Activated CD8-positive, alpha-beta memory T cell treated with anti-CD3 and anti-CD28 coated beads for 1 hour (primary cell): Measurements from ENCODE around the gene DYNC1I2.
"Not testable (repeated sequence)": the region's sequence is repeated elsewhere in the genome, so short reads cannot be mapped to it uniquely, and the experiment has no call there.

Experiments
- DNase-seq, 2 donors: peaks; one replicate each; pipeline ENCODE4 v3.0.0-alpha.2; 2020; ENCODE audit warnings: low read depth in 1 of 2; ENCODE audit errors: extremely low read depth in 1 of 2

Gene DYNC1I2

DNA sequence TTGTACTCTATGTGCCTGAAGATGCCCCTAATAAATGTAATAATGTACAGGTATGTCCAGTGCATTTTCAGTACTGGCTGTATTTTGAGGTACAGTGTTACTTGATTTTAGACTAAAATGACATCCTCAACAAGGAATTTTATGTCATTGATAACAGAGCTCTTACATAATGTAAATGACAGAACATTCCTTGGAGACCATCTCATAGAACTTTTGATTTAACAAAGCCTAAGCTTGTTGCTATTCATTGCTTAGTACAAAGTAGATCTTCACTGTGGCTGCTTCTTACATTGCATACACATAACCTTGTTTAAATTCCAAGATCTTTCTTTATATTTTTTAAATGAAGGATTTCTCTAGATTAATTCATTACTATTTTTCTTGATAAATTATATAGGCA, 24.1 kb downstream of the DYNC1I2 start:
- DNase-seq = no peak

DNA sequence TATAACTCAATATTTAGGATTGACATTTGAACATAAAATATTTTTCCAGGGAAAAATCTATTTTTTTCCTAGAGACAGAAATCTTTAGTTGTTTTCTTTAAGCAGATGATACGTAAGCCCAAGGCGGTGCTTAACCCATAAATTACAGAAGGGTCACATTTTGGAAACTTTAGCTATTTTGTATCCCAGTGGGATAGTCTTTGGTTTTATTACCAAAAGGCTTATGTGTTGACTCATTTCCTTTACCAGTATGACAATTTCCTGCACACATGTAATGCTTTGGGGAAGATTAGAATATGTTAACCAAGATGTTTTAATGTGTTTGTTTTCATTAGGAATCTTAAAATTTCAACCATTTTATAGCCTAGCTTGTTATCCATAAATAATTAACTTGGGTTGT, 24.8 kb downstream of the DYNC1I2 start:
- DNase-seq = no peak

DNA sequence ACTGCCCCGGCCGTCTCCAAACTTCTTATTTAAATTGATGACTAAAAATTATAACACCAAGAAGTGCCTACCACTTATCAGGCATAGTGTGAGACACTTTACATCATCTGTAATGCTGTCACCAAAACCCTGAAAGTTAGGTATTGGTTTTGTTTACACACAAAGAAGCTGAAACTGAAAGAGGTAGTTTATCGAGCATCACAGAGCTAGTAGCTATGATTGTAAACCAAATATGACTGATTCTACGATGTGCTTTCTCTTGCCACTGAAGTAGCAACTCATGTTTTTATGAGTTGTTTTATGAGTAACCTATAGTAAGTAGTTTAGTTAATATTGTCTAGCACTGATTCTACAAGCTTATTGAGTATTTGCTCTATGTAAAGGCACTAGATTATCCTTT, 31.5 kb downstream of the DYNC1I2 start:
- DNase-seq = no peak

DNA sequence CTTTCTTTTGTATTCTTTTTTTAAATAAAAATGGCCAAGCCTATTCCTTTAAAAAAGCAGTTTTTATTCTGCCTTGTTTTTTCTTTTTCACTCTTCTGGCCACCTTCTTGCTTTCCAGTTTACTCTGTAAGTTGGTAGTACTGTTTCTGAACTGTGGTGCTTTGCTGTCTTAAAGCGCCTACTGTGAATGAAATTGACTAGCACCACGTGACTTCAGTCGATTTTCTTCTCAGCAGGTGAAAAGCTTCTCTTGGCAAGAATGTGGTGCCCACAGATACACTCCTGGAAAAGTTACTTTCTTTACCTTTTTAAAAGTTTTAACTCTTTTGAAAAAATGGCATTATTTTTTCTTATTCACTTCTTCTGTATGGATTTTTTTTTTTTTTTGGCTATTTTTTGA, 32.4 kb downstream of the DYNC1I2 start:
- no peak for DNase-seq

DNA sequence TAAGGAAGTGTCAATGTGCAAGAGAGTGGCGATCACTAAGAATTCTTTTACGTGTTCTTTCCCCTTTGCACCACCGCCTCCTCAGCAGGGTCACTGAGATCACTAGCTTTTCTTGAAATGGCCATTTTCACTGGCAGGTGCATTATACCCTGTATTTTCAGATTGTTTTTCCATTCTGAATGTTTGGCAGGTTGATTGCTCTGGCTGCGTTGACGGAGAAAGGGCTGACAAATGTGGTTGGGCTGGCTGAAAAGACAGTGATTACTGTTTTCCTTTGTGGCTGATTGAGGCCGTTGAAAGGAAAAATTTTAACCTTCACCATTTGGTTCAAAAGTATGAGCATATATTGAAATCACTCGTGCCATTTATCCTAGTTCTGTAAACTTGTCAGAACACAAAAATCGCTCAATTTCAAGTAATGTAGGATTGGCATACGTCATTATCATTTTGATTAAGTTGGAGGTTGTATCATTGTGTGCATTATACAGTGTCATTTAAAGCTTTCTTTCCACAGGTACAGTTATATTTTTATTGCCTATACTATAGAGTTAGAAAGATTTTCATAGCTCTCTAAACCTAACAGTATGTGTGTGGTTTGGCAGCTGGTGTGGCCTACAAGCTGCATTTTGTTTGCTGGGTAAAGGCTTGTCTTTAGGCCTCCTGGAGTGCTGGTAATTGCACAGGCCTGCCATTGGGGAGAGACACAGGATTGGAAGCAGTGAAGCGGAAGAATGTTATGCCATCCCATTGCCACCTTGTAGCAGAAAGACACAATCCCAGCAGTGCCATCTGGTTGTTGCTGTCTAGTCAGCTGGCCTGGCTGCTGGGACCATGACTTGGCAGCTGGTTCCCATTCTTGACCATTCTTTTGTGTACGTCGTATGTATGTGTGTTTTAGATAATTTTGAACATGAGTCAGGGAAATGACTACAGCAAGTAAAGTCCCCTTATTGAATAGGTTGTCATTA, 36.7 kb downstream of the DYNC1I2 start:
- no peak for DNase-seq

DNA sequence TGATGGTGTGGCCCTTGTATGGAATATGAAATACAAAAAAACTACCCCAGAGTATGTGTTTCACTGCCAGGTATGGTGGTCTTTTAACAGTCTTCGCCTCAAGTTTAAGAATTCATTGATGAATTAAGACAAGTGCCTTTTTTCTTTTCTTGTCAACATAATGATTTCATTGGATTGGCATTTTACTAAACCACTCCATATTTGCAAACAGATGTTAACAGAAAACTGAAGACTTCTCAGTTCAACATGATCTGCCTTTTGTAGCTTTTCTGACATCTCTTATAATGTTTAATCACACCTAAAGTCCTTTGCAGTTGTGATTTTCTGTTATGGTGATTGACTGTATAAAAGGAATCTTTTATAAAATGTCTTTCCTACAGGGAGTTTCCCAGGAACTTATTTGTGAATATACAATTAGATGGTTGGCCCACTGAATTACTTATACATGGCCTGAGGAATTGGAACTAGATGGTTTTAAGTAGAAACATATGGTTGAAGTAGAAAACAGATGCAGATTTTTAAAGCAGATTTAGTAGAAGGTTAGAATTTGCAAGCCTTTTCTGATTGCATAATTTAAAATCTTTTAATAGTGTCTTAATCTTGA, 39.7 kb downstream of the DYNC1I2 start:
- DNase-seq = no peak

DNA sequence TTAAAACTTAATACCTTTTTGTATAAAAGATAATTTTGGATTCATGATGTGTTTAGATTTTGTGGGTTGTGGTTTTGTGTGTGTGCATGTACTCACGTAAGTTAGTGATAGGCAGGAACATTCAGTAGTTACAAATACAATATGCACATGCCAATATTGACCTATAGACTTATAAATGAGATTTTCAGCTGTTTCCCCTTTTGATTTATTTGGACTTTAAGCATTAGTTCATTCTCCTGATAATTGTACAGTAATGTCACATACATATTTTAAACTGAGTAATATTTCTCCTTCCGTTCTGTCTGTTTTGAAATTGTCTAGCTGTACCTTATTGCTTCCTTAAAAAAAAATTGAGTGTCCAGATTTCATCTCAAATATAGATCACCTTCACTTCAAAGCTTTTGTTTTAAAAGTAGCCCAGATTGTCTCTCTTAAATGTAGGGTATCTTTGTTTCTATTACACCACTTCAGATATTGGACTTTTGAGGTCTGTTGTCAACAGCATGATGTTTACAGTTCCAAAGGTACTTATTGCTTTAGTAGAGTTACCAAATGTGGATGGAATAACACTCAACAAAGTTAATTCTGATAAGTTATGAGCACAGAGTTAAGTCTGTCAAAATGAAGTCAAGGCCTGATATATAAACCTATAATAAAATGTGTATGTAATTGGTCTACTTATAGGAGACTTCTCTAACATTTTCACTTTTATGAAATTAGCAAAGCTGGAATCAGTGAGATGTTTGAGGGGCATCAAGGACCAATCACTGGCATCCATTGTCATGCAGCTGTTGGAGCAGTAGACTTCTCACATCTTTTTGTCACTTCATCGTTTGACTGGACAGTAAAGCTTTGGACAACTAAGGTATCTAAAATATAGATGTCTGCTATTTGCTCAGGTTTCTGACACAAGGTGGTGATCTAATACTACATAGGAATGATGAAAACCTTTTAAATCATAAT, 42.0 kb downstream of the DYNC1I2 start:
- DNase-seq = no peak

DNA sequence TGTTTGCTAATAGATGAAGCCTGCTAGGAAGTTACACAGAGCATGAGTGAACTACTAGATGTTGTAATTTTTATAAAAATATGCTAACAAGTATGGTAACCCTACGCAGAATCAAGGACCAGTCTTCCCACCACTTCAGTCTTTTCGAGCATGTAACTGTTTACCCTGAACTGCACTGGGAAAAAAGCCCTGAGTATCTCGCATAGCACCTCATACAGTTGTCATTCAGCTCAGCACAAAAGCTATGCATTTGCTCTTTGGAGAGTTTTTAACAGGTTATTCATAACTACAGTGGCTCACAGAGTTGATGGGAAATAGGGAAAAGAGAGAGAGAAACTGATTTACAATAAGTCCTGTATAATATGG, 42.7 kb downstream of the DYNC1I2 start:
- DNase-seq = no peak

DNA sequence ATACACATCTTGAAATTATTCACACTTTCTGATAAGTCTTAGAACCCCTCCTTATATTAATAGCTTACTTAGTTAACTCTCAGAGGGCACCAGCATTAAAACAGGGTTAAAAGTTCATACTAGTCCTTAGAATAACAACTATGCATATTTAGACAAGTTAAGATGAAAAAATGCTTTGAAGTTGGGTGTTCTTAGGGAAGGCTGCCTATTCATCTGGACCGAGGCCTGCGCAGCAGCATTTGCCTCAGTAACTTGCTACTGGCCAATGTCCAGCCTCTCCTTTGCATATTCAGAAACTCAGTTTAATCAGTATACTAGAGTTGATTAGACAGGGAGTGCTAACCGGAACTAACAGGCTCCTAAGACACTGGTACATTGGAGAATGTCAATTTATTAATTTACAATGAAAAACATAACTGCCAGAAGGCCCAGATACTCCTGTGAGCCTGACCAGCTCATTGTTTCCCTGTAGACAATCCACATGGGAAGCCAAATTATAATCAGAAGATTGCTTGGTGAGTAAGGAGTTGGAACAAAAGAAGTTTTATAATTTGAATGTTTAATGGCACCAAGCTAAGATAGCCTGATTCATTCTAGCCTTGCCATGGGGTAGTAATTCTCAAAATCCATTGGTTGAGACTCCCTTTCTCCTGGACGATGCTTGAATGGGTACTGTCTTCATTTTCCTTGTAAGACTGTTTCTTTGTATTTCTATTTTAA, 48.9 kb downstream of the DYNC1I2 start:
- DNase-seq = no peak

DNA sequence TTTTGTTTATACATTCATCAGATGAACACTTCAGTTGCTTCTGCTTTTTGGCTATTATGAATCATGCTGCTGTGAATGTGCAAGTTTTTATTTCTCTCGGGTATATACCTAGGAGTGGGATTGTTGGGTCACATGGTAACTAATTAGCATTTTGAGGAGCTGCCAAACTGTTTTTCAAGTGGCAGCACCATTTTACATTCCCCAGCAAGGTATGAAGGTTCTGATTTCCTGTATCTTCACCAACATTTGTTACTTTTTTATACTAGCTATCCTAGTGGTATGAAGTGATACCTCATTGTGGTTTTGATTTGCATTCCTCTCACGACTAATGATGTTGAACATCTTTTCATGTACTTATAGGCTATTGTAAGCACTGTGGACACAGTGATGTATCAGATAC, 53.9 kb downstream of the DYNC1I2 start:
- DNase-seq = no peak

DNA sequence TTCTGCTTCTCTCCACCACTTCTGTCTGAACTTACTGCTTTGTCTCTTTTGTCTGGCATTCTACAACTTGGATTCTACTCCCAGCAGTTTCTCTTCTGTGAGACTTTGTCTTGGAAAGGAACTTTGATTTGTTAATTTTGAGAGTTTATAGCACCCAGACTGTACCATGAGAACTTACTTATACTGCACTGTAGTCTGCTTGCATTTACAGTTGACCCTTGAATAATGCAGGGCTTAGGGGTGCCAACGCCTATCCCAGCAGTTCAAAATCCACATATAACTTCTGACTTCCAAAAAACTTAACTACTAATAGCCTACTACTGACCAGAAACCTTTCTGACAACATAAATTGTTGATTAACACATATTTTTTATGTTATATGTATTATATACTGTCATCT, 55.5 kb downstream of the DYNC1I2 start:
- DNase-seq = no peak

DNA sequence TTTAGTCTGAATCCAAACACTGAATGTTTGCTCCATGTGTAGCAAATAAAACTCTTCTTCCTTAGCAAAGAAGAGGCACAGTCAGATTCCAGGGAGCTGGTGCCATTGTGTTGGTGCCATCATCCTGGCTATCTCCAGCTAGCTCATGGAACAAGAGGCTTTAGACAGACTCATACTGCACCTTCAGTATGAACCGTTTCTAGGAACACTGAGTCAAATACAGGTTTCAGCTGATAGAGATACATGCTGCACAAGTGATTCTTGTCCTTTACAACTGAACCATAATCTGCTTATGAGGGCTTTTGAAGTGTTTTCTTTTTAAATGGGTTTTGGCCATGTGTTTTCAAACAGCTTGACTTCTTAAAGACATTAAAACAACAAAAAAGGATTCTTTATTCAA, 57.9 kb downstream of the DYNC1I2 start:
- no peak for DNase-seq

DNA sequence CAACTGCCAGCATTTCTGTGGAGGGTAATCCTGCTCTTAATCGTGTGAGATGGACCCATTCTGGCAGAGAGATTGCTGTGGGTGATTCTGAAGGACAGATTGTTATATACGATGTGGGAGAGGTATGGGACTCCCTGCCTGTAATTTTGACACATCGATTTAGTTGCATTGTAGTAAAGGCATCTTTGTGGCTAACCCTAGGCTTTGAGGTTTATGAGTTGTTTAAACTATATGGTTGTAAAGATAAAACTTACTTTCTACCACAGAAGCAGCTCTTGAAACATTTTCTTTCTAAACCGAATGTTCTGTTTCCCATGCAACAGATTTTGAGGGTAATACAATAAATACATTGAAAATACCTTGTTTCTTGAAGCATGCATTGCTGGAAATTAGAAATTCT, 58.5 kb downstream of the DYNC1I2 start:
- DNase-seq = no peak

DNA sequence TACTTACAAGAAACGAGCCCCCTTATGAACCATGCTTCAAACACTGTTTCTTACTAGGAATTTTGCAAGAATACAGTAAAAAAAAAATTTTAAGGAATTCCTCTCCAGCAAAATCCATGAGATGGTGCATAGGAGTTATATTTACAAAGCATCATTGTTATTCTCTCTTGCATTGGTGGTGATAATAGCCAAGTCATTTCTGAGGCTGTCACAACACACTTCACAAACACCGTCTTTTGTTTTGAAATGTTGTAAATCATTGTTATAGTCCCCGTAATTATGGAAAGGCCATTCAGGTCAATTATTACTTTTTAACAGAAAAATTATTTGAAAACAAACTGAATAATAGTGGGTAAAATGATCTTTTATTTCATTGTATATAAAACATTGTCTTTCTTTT, 60.1 kb downstream of the DYNC1I2 start:
- no peak for DNase-seq

DNA sequence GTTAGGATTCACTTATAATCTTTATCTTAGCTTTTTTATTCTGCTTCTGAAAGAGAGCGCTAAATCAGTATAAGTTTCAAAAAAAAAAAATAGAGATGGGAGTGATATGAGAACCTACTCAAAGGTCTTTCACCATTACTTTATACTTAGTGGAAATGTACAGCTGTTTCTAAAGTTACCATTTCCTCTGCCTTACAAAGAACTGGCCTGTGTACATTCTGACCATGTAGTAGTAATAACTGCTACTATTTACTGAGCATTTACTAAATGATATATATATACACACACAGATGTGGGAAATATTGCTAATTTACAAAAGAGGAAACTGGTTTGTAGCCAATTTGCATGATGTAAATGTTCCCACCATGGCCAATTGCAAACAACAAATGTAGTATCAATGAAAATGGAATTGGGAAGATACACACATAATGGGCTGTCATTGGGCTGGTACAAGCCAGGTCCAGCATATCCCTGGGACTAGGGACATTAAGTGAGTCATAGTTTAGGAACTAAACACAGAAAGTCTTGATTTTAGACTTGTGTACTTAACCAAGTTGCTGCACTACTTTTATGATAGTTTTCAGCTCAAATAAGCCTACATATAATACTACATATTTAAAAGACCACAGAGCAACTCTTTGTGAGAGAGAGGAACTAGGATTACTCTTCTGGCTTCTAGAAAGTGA, 67.1 kb downstream of the DYNC1I2 start:
- no peak for DNase-seq

DNA sequence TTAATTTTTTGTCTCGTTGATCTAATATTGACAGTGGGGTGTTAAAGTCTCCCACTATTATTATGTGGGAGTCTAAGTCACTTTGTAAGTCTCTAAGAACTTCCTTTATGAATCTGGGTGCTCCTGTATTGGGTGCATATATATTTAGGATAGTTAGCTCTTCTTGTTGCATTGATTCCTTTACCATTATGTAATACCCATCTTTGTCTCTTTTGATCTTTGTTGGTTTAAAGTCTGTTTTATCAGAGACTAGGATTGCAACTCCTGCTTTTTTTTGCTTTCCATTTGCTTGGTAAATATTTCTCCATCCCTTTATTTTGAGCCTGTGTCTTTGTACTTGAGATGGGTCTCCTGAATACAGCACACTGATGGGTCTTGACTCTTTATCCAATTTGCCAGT, 71.5 kb downstream of the DYNC1I2 start:
- DNase-seq = not testable (repeated sequence)

DNA sequence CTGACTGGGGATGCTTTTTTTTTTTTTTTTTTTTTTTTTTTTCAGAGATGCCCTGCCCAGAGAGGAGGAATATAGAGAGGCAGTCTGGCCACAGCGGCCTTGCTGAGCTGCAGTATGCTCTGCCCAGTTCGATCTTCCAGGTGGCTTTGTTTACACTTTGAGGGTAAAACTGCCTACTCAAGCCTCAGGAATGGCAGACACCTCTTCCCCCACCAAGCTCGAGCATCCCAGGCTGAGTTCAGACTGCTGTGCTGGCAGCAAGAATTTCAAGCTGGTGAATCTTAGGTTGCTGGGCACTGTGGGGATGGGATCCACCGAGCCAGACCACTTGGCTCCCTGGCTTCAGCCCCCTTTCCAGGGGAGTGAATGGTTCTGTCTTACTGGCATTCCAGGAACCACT, 73.9 kb downstream of the DYNC1I2 start:
- not testable (repeated sequence) for DNase-seq

DNA sequence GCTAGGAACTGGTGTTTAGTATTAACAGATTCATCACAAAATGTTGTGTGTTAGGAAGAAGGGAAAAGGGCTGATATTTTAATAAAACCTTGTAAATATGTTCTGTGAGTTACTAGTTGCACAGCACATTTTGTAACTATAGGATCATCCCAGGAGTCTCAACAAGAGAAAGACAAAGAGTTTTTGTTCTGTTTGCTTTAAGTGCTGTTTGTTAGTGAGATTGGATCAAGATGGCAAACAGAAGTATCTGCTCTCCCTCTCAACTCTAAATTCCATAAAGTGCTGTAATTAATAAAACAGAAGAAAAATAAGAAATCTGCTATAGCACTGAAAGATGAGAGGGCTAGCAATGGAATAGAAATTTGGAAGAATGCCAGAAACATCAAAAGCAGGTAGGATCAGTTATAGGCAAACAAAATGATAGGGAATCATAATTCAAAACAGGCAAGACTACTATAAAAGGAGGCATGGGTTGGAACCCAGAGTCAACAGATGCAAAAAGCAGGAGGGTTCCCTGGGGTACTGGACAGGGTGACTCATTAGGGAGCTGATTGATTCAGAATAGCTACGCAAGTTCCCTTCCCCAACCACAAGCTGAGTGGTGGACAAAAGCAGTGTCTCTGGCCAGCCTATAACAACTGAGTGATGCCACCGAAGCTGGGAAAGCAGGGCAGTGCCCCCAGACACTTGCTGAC, 75.8 kb downstream of the DYNC1I2 start:
- no peak for DNase-seq

DNA sequence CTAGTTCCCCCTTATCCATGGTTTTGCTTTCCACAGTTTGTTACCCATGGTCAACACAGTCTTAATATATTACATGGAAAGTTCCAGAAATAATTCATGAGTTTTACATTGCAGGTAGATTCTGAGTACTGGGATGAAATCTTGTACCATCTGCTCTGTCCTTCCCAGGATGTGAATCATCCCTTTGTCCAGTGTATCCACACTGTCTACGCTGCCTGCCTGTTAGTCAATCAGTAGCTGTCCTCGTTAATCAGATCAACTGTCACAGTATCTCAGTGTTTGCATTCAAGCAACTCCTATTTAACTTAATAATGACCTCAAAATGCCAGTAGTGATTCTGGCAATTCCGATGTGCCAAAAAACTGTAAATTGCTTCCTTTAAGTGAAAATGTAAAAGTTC, 76.3 kb downstream of the DYNC1I2 start:
- no peak for DNase-seq

DNA sequence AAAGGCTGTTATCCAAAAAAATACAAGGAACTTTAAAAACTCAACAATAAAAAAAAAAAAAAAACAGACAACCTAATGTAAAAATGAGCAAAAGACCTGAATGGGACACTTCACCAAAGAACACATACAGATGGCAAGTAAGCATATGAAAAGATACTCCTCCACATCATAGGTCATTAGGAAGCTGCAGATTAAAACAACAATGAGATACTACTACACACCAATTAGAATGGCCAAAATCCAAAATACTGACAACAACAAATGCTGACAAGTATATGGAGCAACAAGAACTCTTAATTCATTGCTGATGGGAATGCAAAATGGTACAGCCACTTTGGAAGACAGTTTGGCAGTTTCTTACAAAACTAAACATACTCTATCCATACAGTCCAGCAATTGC, 84.2 kb downstream of the DYNC1I2 start:
- no peak for DNase-seq
